HT1080 (cell line): Measurements from ENCODE around the gene HSD17B1. TPM values are rescaled to one million over a fixed set of nuclear protein-coding genes. Genes with fewer than 3 reads are reported as not detected.
"Not testable (repeated sequence)": the region's sequence is repeated elsewhere in the genome, so short reads cannot be mapped to it uniquely, and the experiment has no call there.

Source experiments
- DNase-seq: peaks from one replicate; pipeline ENCODE4 v3.0.0-alpha.2; 2015; ENCODE audit warnings: low read depth
- total RNA-seq: library from RNA; depleted of rRNA; stranded (reverse); fragments of >200 nt; shearing (Covaris generic); gene quantifications from 2 replicates; pipeline ENCODE4 v1.2.3, GENCODE V29; 2014

HSD17B1 gene
- total RNA-seq, 1 experiment from 2014 or later = 0.59 TPM

- DNase-seq = no peak
Observed at GRCh38 chr17:42522798-42523278, 29.9 kb upstream of the HSD17B1 start.

- peak; percentile 39 for DNase-seq
Observed at GRCh38 chr17:42525221-42525620, 27.5 kb upstream of the HSD17B1 start.

GRCh38 chr17:42526031-42526444 is 26.7 kb upstream of the HSD17B1 start:
- DNase-seq = peak; percentile 62

- DNase-seq = no peak
Observed at GRCh38 chr17:42527932-42528331, 24.8 kb upstream of the HSD17B1 start.

GRCh38 chr17:42529061-42529460 is 23.7 kb upstream of the HSD17B1 start:
- no peak for DNase-seq

- no peak for DNase-seq
Observed at GRCh38 chr17:42530952-42531454, 21.7 kb upstream of the HSD17B1 start.

GRCh38 chr17:42531455-42532354 is 21.0 kb upstream of the HSD17B1 start:
- no peak for DNase-seq

- no peak for DNase-seq
Observed at GRCh38 chr17:42535155-42536047, 17.3 kb upstream of the HSD17B1 start.

GRCh38 chr17:42536048-42536371 is 16.7 kb upstream of the HSD17B1 start, which contains the start of gene NAGLU:
Gene NAGLU (plus strand): TSS chr17:42536241. CDS start chr17:42536273, 32 bp downstream.
- DNase-seq = peak; percentile 81

- peak; percentile 81 for DNase-seq
Observed at GRCh38 chr17:42536372-42537155, 16.2 kb upstream of the HSD17B1 start.

GRCh38 chr17:42537156-42537805 is 15.4 kb upstream of the HSD17B1 start:
- DNase-seq = no peak

GRCh38 chr17:42537826-42538451 is 14.8 kb upstream of the HSD17B1 start:
- DNase-seq = no peak

GRCh38 chr17:42538482-42538881 is 14.2 kb upstream of the HSD17B1 start:
- no peak for DNase-seq

GRCh38 chr17:42540558-42540957 is 12.2 kb upstream of the HSD17B1 start:
- not testable (repeated sequence) for DNase-seq

GRCh38 chr17:42541041-42541833 is 11.5 kb upstream of the HSD17B1 start:
- DNase-seq = peak; percentile 70

GRCh38 chr17:42543190-42544079 is 9.3 kb upstream of the HSD17B1 start:
- no peak for DNase-seq

GRCh38 chr17:42544874-42545283 is 7.8 kb upstream of the HSD17B1 start:
- DNase-seq = no peak
